Measurements from ENCODE around the gene STAB2. TPM values are rescaled to one million over a fixed set of nuclear protein-coding genes. Genes with fewer than 3 reads are reported as not detected.

STAB2 gene
- total RNA-seq (not detected), polyA plus RNA-seq (not detected), total RNA-seq (0 to 0.09 (median 0) reads per million in 6 experiments)

- POLR2A ChIA-PET: no interaction called here
- no peaks in the 10 kb centered on the region for H3K4me1 Mint-ChIP-seq
- DNase-seq (no peak), ATAC-seq (no peak)
- no peak within 1 kb of the TSS for H3K4me3 Mint-ChIP-seq
- H3K36me3 Mint-ChIP-seq: no peaks in the 10 kb centered on the region
- peaks cover 2 to 21% (median 6%) of the 10 kb centered on the region in 5 donors for H3K27me3 Mint-ChIP-seq
- H3K27ac Mint-ChIP-seq: no peak within 1 kb of the TSS
- H3K9me3 Mint-ChIP-seq: no peaks in the 10 kb centered on the region
Observed at GRCh38 chr12:103586791-103587370, at the start of gene STAB2. TSS of gene STAB2 (plus strand) at chr12:103587273. CDS start at chr12:103587477, 204 bp downstream.

GRCh38 chr12:103538397-103538796 lies 48.7 kb upstream of the STAB2 start:
- H3K36me3 Mint-ChIP-seq: no peaks in the 10 kb centered on the region
- no peak for ATAC-seq

DNA sequence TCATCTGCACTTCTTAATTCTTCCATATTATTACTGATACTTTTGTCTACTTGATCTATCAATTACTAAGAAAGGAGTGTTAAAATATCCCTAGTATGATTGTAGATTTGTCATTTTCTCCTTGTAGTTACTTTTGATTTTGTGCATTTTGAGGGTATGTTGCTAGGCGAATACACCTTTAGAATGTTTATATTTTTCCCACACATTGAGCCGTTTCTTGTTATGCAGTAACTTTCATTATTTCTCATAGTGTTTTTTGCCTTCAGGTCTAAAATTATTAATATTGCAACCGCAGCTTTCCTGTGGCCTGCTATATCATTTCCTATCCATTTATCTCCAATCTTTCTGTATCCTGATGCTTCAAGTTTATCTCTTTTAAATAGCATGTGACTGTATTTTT lies 46.8 kb upstream of the STAB2 start:
- Mint-ChIP-seq H3K4me3 (no peak overlapping the region), H3K36me3 (no peaks in the 10 kb centered on the region), H3K27ac (no peak overlapping the region), H3K9me3 (peaks cover 0 to 3% (median 0%) of the 10 kb centered on the region in 9 donors), H3K4me1 (peaks cover 0 to 6% (median 0%) of the 10 kb centered on the region in 4 donors), H3K27me3 (peaks cover 0 to 2% (median 0%) of the 10 kb centered on the region in 5 donors)
- POLR2A ChIA-PET: no interaction called here
- no peak for DNase-seq
- no peak for ATAC-seq

More at GRCh38 chr12:103538397-103538796, 48.7 kb upstream of the STAB2 start:
- peaks cover 0 to 2% (median 0%) of the 10 kb centered on the region in 5 donors for H3K27me3 Mint-ChIP-seq
- POLR2A ChIA-PET: no interaction called here
- H3K27ac Mint-ChIP-seq: no peak overlapping the region
- no peaks in the 10 kb centered on the region for H3K9me3 Mint-ChIP-seq
- H3K4me3 Mint-ChIP-seq: no peak overlapping the region
- H3K4me1 Mint-ChIP-seq: peaks cover 0 to 6% (median 0%) of the 10 kb centered on the region in 4 donors
- DNase-seq: no peak

- ATAC-seq (no peak), DNase-seq (no peak)
- Mint-ChIP-seq H3K4me3 (no peak overlapping the region), H3K36me3 (no peaks in the 10 kb centered on the region), H3K27ac (no peak overlapping the region), H3K4me1 (peaks cover 0 to 6% (median 0%) of the 10 kb centered on the region in 4 donors), H3K9me3 (peaks cover 0 to 3% (median 0%) of the 10 kb centered on the region in 9 donors), H3K27me3 (peaks cover 0 to 5% (median 0%) of the 10 kb centered on the region in 5 donors)
- POLR2A ChIA-PET: no interaction called here
Observed at GRCh38 chr12:103542078-103542477, 45.0 kb upstream of the STAB2 start.

GRCh38 chr12:103546959-103547358 lies 40.1 kb upstream of the STAB2 start:
- Mint-ChIP-seq H3K27ac (no peak overlapping the region), H3K27me3 (peaks cover 1 to 10% (median 5%) of the 10 kb centered on the region in 5 donors), H3K36me3 (no peaks in the 10 kb centered on the region), H3K4me3 (no peak overlapping the region), H3K4me1 (no peaks in the 10 kb centered on the region), H3K9me3 (peaks cover 0 to 3% (median 0%) of the 10 kb centered on the region in 9 donors)
- DNase-seq: no peak
- ATAC-seq: no peak
- POLR2A ChIA-PET: no interaction called here

- POLR2A ChIA-PET: no interaction called here
- no peak overlapping the region for H3K4me3 Mint-ChIP-seq
Observed at GRCh38 chr12:103547376-103547775, 39.7 kb upstream of the STAB2 start.

GRCh38 chr12:103547929-103548328 lies 39.1 kb upstream of the STAB2 start:
- H3K36me3 Mint-ChIP-seq: no peaks in the 10 kb centered on the region
- H3K27me3 Mint-ChIP-seq: peaks cover 5 to 19% (median 9%) of the 10 kb centered on the region in 5 donors
- DNase-seq: no peak
- ATAC-seq: no peak
- H3K9me3 Mint-ChIP-seq: peaks cover 0 to 3% (median 0%) of the 10 kb centered on the region in 9 donors
- no peak overlapping the region for H3K27ac Mint-ChIP-seq
- H3K4me3 Mint-ChIP-seq: no peak overlapping the region
- POLR2A ChIA-PET: no interaction called here
- no peaks in the 10 kb centered on the region for H3K4me1 Mint-ChIP-seq

More at GRCh38 chr12:103547376-103547775, 39.7 kb upstream of the STAB2 start:
- H3K4me1 Mint-ChIP-seq: no peaks in the 10 kb centered on the region
- no peaks in the 10 kb centered on the region for H3K36me3 Mint-ChIP-seq
- H3K9me3 Mint-ChIP-seq: peaks cover 0 to 3% (median 0%) of the 10 kb centered on the region in 9 donors
- no peak for DNase-seq
- peaks cover 5 to 14% (median 5%) of the 10 kb centered on the region in 5 donors for H3K27me3 Mint-ChIP-seq
- ATAC-seq: no peak
- no peak overlapping the region for H3K27ac Mint-ChIP-seq

DNA sequence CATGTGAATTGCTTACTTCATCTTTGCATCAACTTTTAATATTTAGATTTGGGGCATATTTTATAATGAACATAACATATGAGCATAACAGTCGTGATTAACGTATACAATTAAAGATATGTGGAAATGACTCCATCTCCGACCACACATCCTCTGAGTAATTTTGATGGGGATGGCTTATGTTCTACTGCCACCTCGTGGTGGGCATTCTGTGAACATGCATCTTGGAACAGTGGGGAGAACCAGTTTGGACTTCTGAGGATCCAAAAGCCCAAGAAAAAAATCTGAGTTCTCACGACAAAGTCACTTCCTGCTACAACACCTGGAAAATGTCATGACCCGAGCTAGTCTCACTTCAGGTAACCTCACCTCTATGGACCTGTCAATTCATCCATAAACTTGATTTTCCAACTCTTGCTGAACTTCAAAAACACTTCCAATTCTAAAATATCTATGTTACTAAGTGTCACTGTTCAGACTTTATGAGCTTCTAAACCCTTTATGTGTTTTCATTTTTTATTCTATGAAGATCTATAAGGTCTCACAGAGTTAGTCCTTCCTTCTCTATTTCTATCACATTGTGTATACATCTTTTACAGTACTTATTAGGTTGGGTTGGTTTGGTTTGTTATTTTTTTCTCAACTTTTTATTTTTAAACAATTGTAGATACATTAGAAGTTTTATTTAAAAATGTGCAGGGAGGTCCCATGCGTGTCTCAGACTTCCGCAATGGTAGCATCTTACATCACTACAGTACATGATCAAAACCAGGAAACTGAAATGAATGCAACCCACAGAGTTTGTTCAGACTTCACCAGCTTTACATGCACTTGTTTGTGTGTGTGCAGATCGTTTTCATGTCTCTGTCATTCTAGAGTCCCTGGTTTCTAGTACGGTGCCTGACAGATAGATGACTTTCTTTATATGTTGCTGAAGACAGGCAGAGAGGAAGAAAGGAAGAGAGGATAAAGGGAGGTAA lies 38.2 kb upstream of the STAB2 start:
- no peak overlapping the region for H3K27ac Mint-ChIP-seq
- H3K9me3 Mint-ChIP-seq: peaks cover 0 to 3% (median 0%) of the 10 kb centered on the region in 9 donors
- H3K36me3 Mint-ChIP-seq: no peaks in the 10 kb centered on the region
- no peak overlapping the region for H3K4me3 Mint-ChIP-seq
- POLR2A ChIA-PET: no interaction called here
- ATAC-seq: peak; percentile 59 to 69
- peak; percentile 40 to 82 (median 68) for DNase-seq
- H3K4me1 Mint-ChIP-seq: no peaks in the 10 kb centered on the region
- peaks cover 8 to 25% (median 10%) of the 10 kb centered on the region in 5 donors for H3K27me3 Mint-ChIP-seq

GRCh38 chr12:103556890-103557627 lies 30.0 kb upstream of the STAB2 start:
- H3K27ac Mint-ChIP-seq: no peak overlapping the region
- DNase-seq (no peak), ATAC-seq (no peak)
- H3K27me3 Mint-ChIP-seq: peaks cover 16 to 79% (median 25%) of the 10 kb centered on the region in 5 donors
- POLR2A ChIA-PET: no interaction called here
- no peaks in the 10 kb centered on the region for H3K36me3 Mint-ChIP-seq
- H3K4me1 Mint-ChIP-seq: no peaks in the 10 kb centered on the region
- H3K9me3 Mint-ChIP-seq: peaks cover 0 to 9% (median 0%) of the 10 kb centered on the region in 9 donors
- H3K4me3 Mint-ChIP-seq: no peak overlapping the region

DNA sequence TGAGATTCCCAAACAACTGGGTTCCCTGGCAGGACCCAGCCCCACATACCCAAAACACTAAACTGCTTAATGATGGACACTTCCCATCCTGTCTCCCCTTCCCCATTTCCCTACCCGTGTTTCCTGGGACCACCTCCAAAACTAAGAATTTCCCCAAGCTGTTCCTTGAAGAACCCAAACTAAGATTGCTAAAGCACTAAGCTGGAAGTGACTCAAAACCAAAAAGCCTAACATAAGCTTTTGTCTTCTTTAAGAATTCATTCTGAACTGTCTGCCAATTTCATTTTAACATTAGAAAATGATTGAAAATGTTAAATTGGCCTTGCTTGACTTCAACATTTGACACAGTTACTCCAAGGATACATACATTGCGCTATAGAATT lies 29.5 kb upstream of the STAB2 start:
- H3K9me3 Mint-ChIP-seq: peaks cover 0 to 11% (median under 1%) of the 10 kb centered on the region in 9 donors
- H3K36me3 Mint-ChIP-seq: peaks cover 0 to 1% (median 0%) of the 10 kb centered on the region in 3 donors
- no peak overlapping the region for H3K4me3 Mint-ChIP-seq
- POLR2A ChIA-PET: no interaction called here
- H3K27ac Mint-ChIP-seq: no peak overlapping the region
- H3K27me3 Mint-ChIP-seq: peaks cover 19 to 79% (median 25%) of the 10 kb centered on the region in 5 donors
- no peak for ATAC-seq
- no peaks in the 10 kb centered on the region for H3K4me1 Mint-ChIP-seq
- DNase-seq: no peak

DNA sequence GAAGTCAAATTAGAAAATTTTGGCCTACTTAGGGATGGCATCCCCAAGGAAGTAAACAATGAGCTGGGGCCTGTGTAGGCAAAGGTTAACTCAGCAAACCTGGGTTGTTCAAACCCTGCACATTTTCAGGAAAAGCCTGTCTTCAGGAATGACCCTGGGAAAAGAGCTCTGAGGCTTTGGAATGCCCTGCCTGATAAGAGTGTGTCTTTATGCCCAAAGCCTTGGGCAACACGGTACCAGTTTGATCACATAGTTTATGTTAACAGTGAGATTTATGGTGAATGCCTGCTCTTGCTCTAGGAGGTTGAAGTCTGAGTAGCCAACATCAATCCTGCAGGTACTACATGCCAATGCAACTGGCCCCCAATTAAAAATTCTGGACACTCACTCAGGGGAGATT lies 28.2 kb upstream of the STAB2 start:
- no peak overlapping the region for H3K4me3 Mint-ChIP-seq
- no peak overlapping the region for H3K27ac Mint-ChIP-seq
- POLR2A ChIA-PET: no interaction called here
- no peaks in the 10 kb centered on the region for H3K4me1 Mint-ChIP-seq
- H3K9me3 Mint-ChIP-seq: peaks cover 0 to 20% (median 6%) of the 10 kb centered on the region in 9 donors
- H3K36me3 Mint-ChIP-seq: peaks cover 0 to 4% (median 0%) of the 10 kb centered on the region in 3 donors
- peaks cover 17 to 81% (median 21%) of the 10 kb centered on the region in 5 donors for H3K27me3 Mint-ChIP-seq
- DNase-seq (no peak), ATAC-seq (no peak)

GRCh38 chr12:103560604-103561101 lies 26.4 kb upstream of the STAB2 start:
- Mint-ChIP-seq H3K4me1 (no peaks in the 10 kb centered on the region), H3K4me3 (no peak overlapping the region), H3K27ac (no peak overlapping the region), H3K9me3 (peaks cover under 1 to 29% (median 15%) of the 10 kb centered on the region in 9 donors), H3K27me3 (peaks cover 17 to 66% (median 21%) of the 10 kb centered on the region in 5 donors), H3K36me3 (peaks cover 0 to 13% (median 0%) of the 10 kb centered on the region in 3 donors)
- ATAC-seq: no peak
- no peak for DNase-seq
- POLR2A ChIA-PET: no interaction called here
